Activated naive CD8-positive, alpha-beta T cell treated with anti-CD3 and anti-CD28 coated beads, Interleukin-2, amount 10 ng/mL, durations not matched to agents 7 days and 5 days (primary cell): ENCODE results near the gene RALGAPA1. TPM values are rescaled to one million over a fixed set of nuclear protein-coding genes. Genes with fewer than 3 reads are reported as not detected.
"Not testable (repeated sequence)": the region's sequence is repeated elsewhere in the genome, so short reads cannot be mapped to it uniquely, and the experiment has no call there.

Experiments
- ATAC-seq: fragments of 150-1000 bp; cut with Tn5 transposase; one replicate; pipeline ENCODE4 v1.10.0; 2021; ENCODE audit warnings: low read depth, moderate library complexity
- POLR2A ChIA-PET: fragments of 350-600 bp; sonication (Branson Sonifier 250); formaldehyde crosslinking; loops from one replicate; lab custom pipeline; 2021; ENCODE audit warnings: antibody characterized with exemption; lab: Charles Lee
- DNase-seq: peaks from one replicate; pipeline ENCODE4 v3.0.0; 2021
- H3K27ac Mint-ChIP-seq: one replicate; pipeline ENCODE4 v1.8.0; 2022; ENCODE audit warnings: mild to moderate bottlenecking, mixed read lengths
- H3K27me3 Mint-ChIP-seq: one replicate; pipeline ENCODE4 v1.8.0; 2022; ENCODE audit warnings: mild to moderate bottlenecking, moderate library complexity, mixed read lengths
- H3K36me3 Mint-ChIP-seq: one replicate; pipeline ENCODE4 v1.8.0; 2021; ENCODE audit warnings: mild to moderate bottlenecking, mixed read lengths
- H3K4me1 Mint-ChIP-seq: one replicate; pipeline ENCODE4 v1.8.0; 2021; ENCODE audit warnings: mixed read lengths
- H3K4me3 Mint-ChIP-seq: one replicate; pipeline ENCODE4 v1.8.0; 2022; ENCODE audit warnings: mild to moderate bottlenecking, moderate library complexity, mixed read lengths
- H3K9me3 Mint-ChIP-seq: one replicate; pipeline ENCODE4 v1.8.0; 2021; ENCODE audit warnings: mixed read lengths
- total RNA-seq, 2 experiments: library from RNA; stranded (reverse); gene quantifications; one replicate each; pipeline ENCODE4 v1.2.3, GENCODE V29; 2021

The RALGAPA1 gene
- total RNA-seq, 2 experiments from 2014 or later = 49.7 to 50.1 TPM

GRCh38 chr14:35829449-35829848, 20.4 kb upstream of the RALGAPA1 start:
- peaks cover 7% of the 10 kb centered on the region for H3K36me3 Mint-ChIP-seq
- no peaks in the 10 kb centered on the region for H3K9me3 Mint-ChIP-seq
- POLR2A ChIA-PET = no interaction called here
- no peak overlapping the region for H3K4me3 Mint-ChIP-seq
- H3K27ac Mint-ChIP-seq = no peak overlapping the region
- DNase-seq (no peak), ATAC-seq (no peak)
- H3K27me3 Mint-ChIP-seq = no peaks in the 10 kb centered on the region
- H3K4me1 Mint-ChIP-seq = peaks cover 16% of the 10 kb centered on the region

GRCh38 chr14:35827678-35828472, 18.8 kb upstream of the RALGAPA1 start:
- DNase-seq = no peak
- POLR2A ChIA-PET = no interaction called here
- no peaks in the 10 kb centered on the region for H3K9me3 Mint-ChIP-seq
- H3K27ac Mint-ChIP-seq = no peak overlapping the region
- H3K27me3 Mint-ChIP-seq = no peaks in the 10 kb centered on the region
- H3K36me3 Mint-ChIP-seq = peaks cover 7% of the 10 kb centered on the region
- no peak for ATAC-seq
- H3K4me1 Mint-ChIP-seq = peaks cover 16% of the 10 kb centered on the region
- H3K4me3 Mint-ChIP-seq = peak overlapping the region; percentile 86

- no peaks in the 10 kb centered on the region for H3K9me3 Mint-ChIP-seq
- ATAC-seq (no peak), DNase-seq (no peak)
- POLR2A ChIA-PET = interaction anchor here (1.1 to 1.3 kb wide), 2 partner anchors 11 to 410 kb away, joined by 3 to 4 read pairs; no protein-coding TSS in a partner anchor
- H3K4me1 Mint-ChIP-seq = peaks cover 19% of the 10 kb centered on the region
- peak overlapping the region; percentile 93 for H3K27ac Mint-ChIP-seq
- H3K36me3 Mint-ChIP-seq = peaks cover 7% of the 10 kb centered on the region
- peak overlapping the region; percentile 86 for H3K4me3 Mint-ChIP-seq
- no peaks in the 10 kb centered on the region for H3K27me3 Mint-ChIP-seq
Measured at GRCh38 chr14:35826952-35827416, 17.9 kb upstream of the RALGAPA1 start.

DNA sequence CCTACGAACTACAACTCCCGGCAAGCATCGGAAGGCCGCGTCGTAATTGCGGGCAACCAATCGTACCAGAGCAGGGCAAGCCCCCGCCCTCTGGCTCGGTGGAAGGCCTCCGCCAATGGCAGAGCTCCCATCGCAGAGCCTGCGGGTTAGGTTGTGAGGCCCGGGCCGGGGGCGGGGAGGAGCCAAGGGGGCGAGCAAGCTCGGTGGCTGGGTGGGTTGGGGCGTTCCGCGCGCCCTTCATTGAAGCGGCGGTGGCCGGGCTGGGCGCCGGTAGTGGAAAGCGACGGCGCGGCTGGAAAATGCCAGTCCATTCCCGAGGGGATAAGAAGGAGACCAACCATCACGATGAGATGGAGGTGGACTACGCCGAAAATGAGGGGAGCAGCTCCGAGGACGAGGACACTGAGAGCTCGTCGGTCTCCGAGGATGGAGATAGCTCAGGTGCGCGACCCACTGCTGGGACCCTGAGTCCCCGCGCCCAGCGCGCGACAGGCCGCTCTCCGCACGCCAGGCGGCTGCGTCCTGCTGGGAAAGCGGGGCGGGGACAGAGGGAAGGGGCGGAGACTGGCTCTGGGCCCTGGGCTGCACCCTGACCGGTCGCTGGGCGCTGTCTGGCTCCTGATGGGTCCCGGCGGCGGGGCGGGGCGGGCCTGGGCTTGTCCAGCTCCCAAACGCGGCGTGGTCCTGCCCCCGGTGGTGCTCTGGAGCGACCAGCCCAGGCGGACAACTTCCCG, 17.3 kb upstream of the RALGAPA1 start, which contains the start of gene BRMS1L:
BRMS1L (plus strand) TSS at position 121 of the 734 bp plus-strand sequence; CDS start at position 300, 179 bp downstream.
- ATAC-seq (peak; percentile 98), DNase-seq (peak; percentile 95)
- POLR2A ChIA-PET = interaction anchor here (0.5 to 1.3 kb wide), 5 partner anchors 10 to 842 kb away, joined by 3 to 6 read pairs (median 4); partner anchors contain the start of gene RALGAPA1
- peak within 1 kb of the TSS; percentile 93 for H3K27ac Mint-ChIP-seq
- H3K27me3 Mint-ChIP-seq = no peaks in the 10 kb centered on the region
- peaks cover 7% of the 10 kb centered on the region for H3K36me3 Mint-ChIP-seq
- peak within 1 kb of the TSS; percentile 86 for H3K4me3 Mint-ChIP-seq
- H3K4me1 Mint-ChIP-seq = peaks cover 22% of the 10 kb centered on the region
- no peaks in the 10 kb centered on the region for H3K9me3 Mint-ChIP-seq

GRCh38 chr14:35825968-35826217, 16.8 kb upstream of the RALGAPA1 start:
- peaks cover 22% of the 10 kb centered on the region for H3K4me1 Mint-ChIP-seq
- H3K27me3 Mint-ChIP-seq = peaks cover 2% of the 10 kb centered on the region
- H3K9me3 Mint-ChIP-seq = no peaks in the 10 kb centered on the region
- POLR2A ChIA-PET = interaction anchor here (0.5 to 1.3 kb wide), 5 partner anchors 9 to 842 kb away, joined by 3 to 6 read pairs (median 4); partner anchors contain the start of gene RALGAPA1
- H3K27ac Mint-ChIP-seq = peak overlapping the region; percentile 93
- ATAC-seq (no peak), DNase-seq (no peak)
- peaks cover 7% of the 10 kb centered on the region for H3K36me3 Mint-ChIP-seq
- H3K4me3 Mint-ChIP-seq = peak overlapping the region; percentile 86

- H3K36me3 Mint-ChIP-seq, ATAC-seq, H3K27ac Mint-ChIP-seq, POLR2A ChIA-PET, H3K27me3 Mint-ChIP-seq, H3K9me3 Mint-ChIP-seq, DNase-seq: not testable (repeated sequence)
- H3K4me1 Mint-ChIP-seq = peaks cover 22% of the 10 kb centered on the region
- H3K4me3 Mint-ChIP-seq = peak overlapping the region; percentile 85
Measured at GRCh38 chr14:35824446-35825165, 15.5 kb upstream of the RALGAPA1 start.

GRCh38 chr14:35822501-35822900, 13.4 kb upstream of the RALGAPA1 start:
- Mint-ChIP-seq H3K4me1 (peaks cover 16% of the 10 kb centered on the region), H3K9me3 (no peaks in the 10 kb centered on the region), H3K4me3 (no peak overlapping the region), H3K36me3 (no peaks in the 10 kb centered on the region), H3K27ac (no peak overlapping the region), H3K27me3 (peaks cover 2% of the 10 kb centered on the region)
- ATAC-seq (no peak), DNase-seq (no peak)
- POLR2A ChIA-PET = no interaction called here

GRCh38 chr14:35821564-35822411, 12.7 kb upstream of the RALGAPA1 start:
- no peak for ATAC-seq
- no peak overlapping the region for H3K27ac Mint-ChIP-seq
- no peaks in the 10 kb centered on the region for H3K36me3 Mint-ChIP-seq
- H3K27me3 Mint-ChIP-seq = peaks cover 2% of the 10 kb centered on the region
- DNase-seq = no peak
- H3K4me3 Mint-ChIP-seq = no peak overlapping the region
- H3K4me1 Mint-ChIP-seq = peaks cover 9% of the 10 kb centered on the region
- no peaks in the 10 kb centered on the region for H3K9me3 Mint-ChIP-seq
- POLR2A ChIA-PET = no interaction called here

DNA sequence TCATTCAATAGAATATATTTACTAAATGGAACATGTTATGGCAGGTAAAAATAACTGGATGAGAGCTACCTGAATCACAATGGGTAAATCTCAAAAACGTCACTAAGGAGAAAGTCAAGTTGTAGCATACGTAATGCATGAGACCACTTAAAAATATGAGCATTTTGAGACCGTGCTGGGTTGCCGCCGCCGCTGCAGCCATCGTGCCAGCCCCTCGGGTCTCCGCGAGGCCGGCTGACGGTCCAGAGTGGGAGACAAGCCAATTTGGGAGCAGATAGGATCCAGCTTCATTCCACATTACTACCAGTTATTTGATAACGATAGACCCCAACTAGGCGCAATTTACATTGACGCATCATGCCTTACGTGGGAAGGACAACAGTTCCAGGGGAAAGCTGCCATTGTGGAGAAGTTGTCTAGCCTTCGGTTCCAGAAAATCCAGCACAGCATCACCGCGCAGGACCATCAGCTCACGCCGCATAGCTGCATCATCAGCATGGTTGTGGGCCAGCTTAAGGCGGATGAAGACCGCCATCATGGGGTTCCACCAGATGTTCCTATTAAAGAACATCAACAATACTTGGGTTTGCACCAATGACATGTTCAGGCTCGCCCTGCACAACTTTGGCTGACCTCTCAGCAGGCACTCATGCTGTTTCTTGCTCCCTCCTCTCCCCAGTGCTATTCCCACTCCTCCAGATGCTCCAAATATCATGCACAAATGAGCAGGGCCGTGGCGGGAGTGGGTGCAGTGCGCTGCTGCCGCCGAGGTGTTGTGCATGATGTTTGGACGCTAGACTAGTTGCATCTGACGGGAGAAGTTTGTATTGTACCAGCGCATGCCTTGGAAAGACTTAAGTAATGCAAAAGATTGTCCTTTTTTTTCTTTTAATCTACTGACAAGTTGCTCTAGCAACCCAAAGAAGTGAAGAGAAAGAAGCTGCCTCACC, 10.8 kb upstream of the RALGAPA1 start:
- ATAC-seq (no peak), DNase-seq (no peak)
- Mint-ChIP-seq H3K27me3 (peaks cover 2% of the 10 kb centered on the region), H3K9me3 (no peaks in the 10 kb centered on the region), H3K4me3 (no peak overlapping the region), H3K36me3 (no peaks in the 10 kb centered on the region), H3K4me1 (peaks cover 6% of the 10 kb centered on the region), H3K27ac (no peak overlapping the region)
- POLR2A ChIA-PET = no interaction called here

- Mint-ChIP-seq H3K4me3 (no peak overlapping the region), H3K36me3 (no peaks in the 10 kb centered on the region), H3K27me3 (peaks cover 2% of the 10 kb centered on the region), H3K9me3 (no peaks in the 10 kb centered on the region), H3K27ac (no peak overlapping the region), H3K4me1 (peaks cover 6% of the 10 kb centered on the region)
- ATAC-seq (no peak), DNase-seq (no peak)
- POLR2A ChIA-PET = interaction anchor here (1.6 kb wide), 1 partner anchor 10 kb away, joined by 8 read pairs; the partner anchor contains the start of gene RALGAPA1
Measured at GRCh38 chr14:35818346-35819115, 9.4 kb upstream of the RALGAPA1 start.

GRCh38 chr14:35814371-35815005, 5.4 kb upstream of the RALGAPA1 start:
- ATAC-seq (peak; percentile 87), DNase-seq (peak; percentile 64)
- H3K27ac Mint-ChIP-seq = no peak overlapping the region
- no peaks in the 10 kb centered on the region for H3K4me1 Mint-ChIP-seq
- H3K9me3 Mint-ChIP-seq = no peaks in the 10 kb centered on the region
- H3K4me3 Mint-ChIP-seq = no peak overlapping the region
- no peaks in the 10 kb centered on the region for H3K36me3 Mint-ChIP-seq
- POLR2A ChIA-PET = no interaction called here
- no peaks in the 10 kb centered on the region for H3K27me3 Mint-ChIP-seq
